ENCODE measurements around the gene EPN3.

GRCh38 chr17:50558941-50559614 is 26.5 kb downstream of the EPN3 start:
- TF ChIP-seq JUND (IDR thresholded peaks at IDR 0.05) (no peak), TEAD4 (IDR thresholded peaks at IDR 0.05; ENCODE audit: borderline replicate concordance, insufficient read depth) (no peak), CTCF (IDR thresholded peaks at IDR 0.05) (no peak), MXI1 (IDR thresholded peaks at IDR 0.05; ENCODE audit: low read depth, low read length) (no peak), POLR2AphosphoS5 (IDR thresholded peaks at IDR 0.05; ENCODE audit: low read depth, low read length) (no peak), NFIC (IDR thresholded peaks at IDR 0.05; ENCODE audit: borderline replicate concordance) (no peak), RXRA (IDR thresholded peaks at IDR 0.05; ENCODE audit: borderline replicate concordance, low read depth) (no peak)
